Activated T-helper 1 cell treated with anti-CD3 and anti-CD28 coated beads, Interleukin-12 subunit alpha, Interleukin-12 subunit beta, Interleukin-2, Interleukin-4 antibody, amounts not matched to agents 30 ng/mL and 10 ng/mL and 1 ng/mL, durations not matched to agents 14 hours and 24 hours and 36 hours (primary cell): ENCODE results near the gene RMDN3. TPM values are rescaled to one million over a fixed set of nuclear protein-coding genes. Genes with fewer than 3 reads are reported as not detected.
A peak's percentile ranks its signal among the peaks of the same experiment; 100 is the strongest.

Experiments
- DNase-seq: peaks from one replicate; pipeline ENCODE4 v3.0.0; 2021; ENCODE audit warnings: low spot score
- H3K27ac Mint-ChIP-seq: one replicate; pipeline ENCODE4 v1.8.0; 2021; ENCODE audit warnings: mild to moderate bottlenecking, mixed read lengths
- H3K27me3 Mint-ChIP-seq: one replicate; pipeline ENCODE4 v1.8.0; 2022; ENCODE audit warnings: mild to moderate bottlenecking, moderate library complexity, mixed read lengths; ENCODE audit not compliant: insufficient read depth
- H3K36me3 Mint-ChIP-seq: one replicate; pipeline ENCODE4 v1.8.0; 2021; ENCODE audit warnings: low read depth, mixed read lengths
- H3K4me1 Mint-ChIP-seq: one replicate; pipeline ENCODE4 v1.8.0; 2021; ENCODE audit warnings: low read depth, mixed read lengths
- H3K4me3 Mint-ChIP-seq: one replicate; pipeline ENCODE4 v1.8.0; 2021; ENCODE audit warnings: mild to moderate bottlenecking, moderate library complexity, mixed read lengths
- H3K9me3 Mint-ChIP-seq: one replicate; pipeline ENCODE4 v1.8.0; 2021; ENCODE audit warnings: mixed read lengths
- intact Hi-C: fragments of 100-400 bp; cut with micrococcal nuclease; formaldehyde crosslinking; loops from one replicate; pipeline ENCODE4 v1.15.1; 2024
- total RNA-seq: library from RNA; stranded (reverse); gene quantifications from 2 replicates; pipeline ENCODE4 v1.2.3, GENCODE V29; 2022

RMDN3 gene
- total RNA-seq, 1 donor from 2014 or later = 39.0 TPM

- no peak overlapping the region for H3K4me3 Mint-ChIP-seq
- H3K4me1 Mint-ChIP-seq = peaks cover 5% of the 10 kb centered on the region
- H3K27ac Mint-ChIP-seq = no peak overlapping the region
- no peaks in the 10 kb centered on the region for H3K9me3 Mint-ChIP-seq
- no peaks in the 10 kb centered on the region for H3K27me3 Mint-ChIP-seq
- no peak for DNase-seq
- H3K36me3 Mint-ChIP-seq = peaks cover 32% of the 10 kb centered on the region
- intact Hi-C loops = no loop called here
Measured at GRCh38 chr15:40731034-40731433, 24.0 kb downstream of the RMDN3 start.

GRCh38 chr15:40723919-40724318, 31.1 kb downstream of the RMDN3 start:
- H3K27me3 Mint-ChIP-seq = no peaks in the 10 kb centered on the region
- DNase-seq = no peak
- H3K4me1 Mint-ChIP-seq = peaks cover 29% of the 10 kb centered on the region
- no peak overlapping the region for H3K27ac Mint-ChIP-seq
- H3K9me3 Mint-ChIP-seq = no peaks in the 10 kb centered on the region
- intact Hi-C loops = loop anchor here (1.0 kb wide), 1 partner anchor 20 kb away; no protein-coding TSS in a partner anchor
- peaks cover 24% of the 10 kb centered on the region for H3K36me3 Mint-ChIP-seq
- H3K4me3 Mint-ChIP-seq = no peak overlapping the region

GRCh38 chr15:40722934-40723333, 32.1 kb downstream of the RMDN3 start:
- H3K4me1 Mint-ChIP-seq = peaks cover 24% of the 10 kb centered on the region
- no peak overlapping the region for H3K4me3 Mint-ChIP-seq
- H3K9me3 Mint-ChIP-seq = no peaks in the 10 kb centered on the region
- intact Hi-C loops = loop anchor here (1.0 kb wide), 1 partner anchor 21 kb away; no protein-coding TSS in a partner anchor
- H3K27ac Mint-ChIP-seq = no peak overlapping the region
- no peaks in the 10 kb centered on the region for H3K27me3 Mint-ChIP-seq
- no peak for DNase-seq
- H3K36me3 Mint-ChIP-seq = peaks cover 22% of the 10 kb centered on the region

GRCh38 chr15:40722354-40722753, 32.7 kb downstream of the RMDN3 start:
- Mint-ChIP-seq H3K9me3 (no peaks in the 10 kb centered on the region), H3K27me3 (no peaks in the 10 kb centered on the region), H3K4me3 (no peak overlapping the region), H3K27ac (peak overlapping the region; percentile 42), H3K36me3 (peaks cover 26% of the 10 kb centered on the region), H3K4me1 (peaks cover 24% of the 10 kb centered on the region)
- DNase-seq = no peak
- intact Hi-C loops = no loop called here

- Mint-ChIP-seq H3K27me3 (no peaks in the 10 kb centered on the region), H3K4me3 (no peak overlapping the region), H3K4me1 (peaks cover 24% of the 10 kb centered on the region), H3K36me3 (peaks cover 28% of the 10 kb centered on the region), H3K27ac (no peak overlapping the region), H3K9me3 (no peaks in the 10 kb centered on the region)
- DNase-seq = no peak
- intact Hi-C loops = no loop called here
Measured at GRCh38 chr15:40721701-40722100, 33.4 kb downstream of the RMDN3 start.

- Mint-ChIP-seq H3K27ac (no peak overlapping the region), H3K36me3 (peaks cover 31% of the 10 kb centered on the region), H3K4me3 (no peak overlapping the region), H3K9me3 (no peaks in the 10 kb centered on the region), H3K4me1 (no peaks in the 10 kb centered on the region), H3K27me3 (no peaks in the 10 kb centered on the region)
- no peak for DNase-seq
- intact Hi-C loops = no loop called here
Measured at GRCh38 chr15:40716165-40716564, 38.9 kb downstream of the RMDN3 start.

GRCh38 chr15:40714144-40714543, 40.9 kb downstream of the RMDN3 start:
- intact Hi-C loops = no loop called here
- H3K36me3 Mint-ChIP-seq = peaks cover 36% of the 10 kb centered on the region
- no peaks in the 10 kb centered on the region for H3K9me3 Mint-ChIP-seq

GRCh38 chr15:40706121-40706520, 48.9 kb downstream of the RMDN3 start:
- Mint-ChIP-seq H3K4me3 (no peak overlapping the region), H3K27me3 (no peaks in the 10 kb centered on the region), H3K27ac (no peak overlapping the region), H3K36me3 (peaks cover 26% of the 10 kb centered on the region), H3K4me1 (peaks cover 8% of the 10 kb centered on the region), H3K9me3 (no peaks in the 10 kb centered on the region)
- intact Hi-C loops = no loop called here
- no peak for DNase-seq

More at GRCh38 chr15:40714144-40714543, 40.9 kb downstream of the RMDN3 start:
- DNase-seq = no peak
- no peak overlapping the region for H3K27ac Mint-ChIP-seq
- no peaks in the 10 kb centered on the region for H3K4me1 Mint-ChIP-seq
- H3K4me3 Mint-ChIP-seq = no peak overlapping the region
- H3K27me3 Mint-ChIP-seq = no peaks in the 10 kb centered on the region

- intact Hi-C loops = loop anchor here (1.0 to 2.0 kb wide), 2 partner anchors 80 to 193 kb away; partner anchors contain the start of gene VPS18
- Mint-ChIP-seq H3K27ac (peak overlapping the region; percentile 18), H3K4me1 (peaks cover 36% of the 10 kb centered on the region)
Measured at GRCh38 chr15:40702077-40702476, 53.0 kb downstream of the RMDN3 start.

GRCh38 chr15:40697916-40698315, 57.1 kb downstream of the RMDN3 start:
- no peaks in the 10 kb centered on the region for H3K9me3 Mint-ChIP-seq
- peak overlapping the region; percentile 44 for H3K4me3 Mint-ChIP-seq
- no peak for DNase-seq
- intact Hi-C loops = no loop called here
- peaks cover 26% of the 10 kb centered on the region for H3K36me3 Mint-ChIP-seq
- peaks cover 54% of the 10 kb centered on the region for H3K4me1 Mint-ChIP-seq
- H3K27me3 Mint-ChIP-seq = no peaks in the 10 kb centered on the region
- peak overlapping the region; percentile 18 for H3K27ac Mint-ChIP-seq

More at GRCh38 chr15:40702077-40702476, 53.0 kb downstream of the RMDN3 start:
- no peak for DNase-seq
- Mint-ChIP-seq H3K9me3 (no peaks in the 10 kb centered on the region), H3K4me3 (no peak overlapping the region), H3K27me3 (no peaks in the 10 kb centered on the region), H3K36me3 (peaks cover 19% of the 10 kb centered on the region)

- H3K9me3 Mint-ChIP-seq = no peaks in the 10 kb centered on the region
- intact Hi-C loops = no loop called here
- H3K4me3 Mint-ChIP-seq = peak overlapping the region; percentile 96
- no peak for DNase-seq
- peaks cover 24% of the 10 kb centered on the region for H3K36me3 Mint-ChIP-seq
- peak overlapping the region; percentile 91 for H3K27ac Mint-ChIP-seq
- no peaks in the 10 kb centered on the region for H3K27me3 Mint-ChIP-seq
- H3K4me1 Mint-ChIP-seq = peaks cover 49% of the 10 kb centered on the region
Measured at GRCh38 chr15:40696228-40696627, 58.8 kb downstream of the RMDN3 start.

- H3K27ac Mint-ChIP-seq = peak overlapping the region; percentile 91
- peaks cover 23% of the 10 kb centered on the region for H3K36me3 Mint-ChIP-seq
- intact Hi-C loops = loop anchor here (1.0 to 2.0 kb wide), 4 partner anchors 60 to 199 kb away; partner anchors contain the start of genes GCHFR, KNL1, RMDN3 and VPS18
- H3K4me1 Mint-ChIP-seq = peaks cover 47% of the 10 kb centered on the region
- no peaks in the 10 kb centered on the region for H3K27me3 Mint-ChIP-seq
- DNase-seq = no peak
- peak overlapping the region; percentile 96 for H3K4me3 Mint-ChIP-seq
- H3K9me3 Mint-ChIP-seq = no peaks in the 10 kb centered on the region
Measured at GRCh38 chr15:40695469-40695890, 59.6 kb downstream of the RMDN3 start.

GRCh38 chr15:40694688-40695468, 60.2 kb downstream of the RMDN3 start, which contains the start of gene RAD51:
RAD51 (plus strand) TSS chr15:40695174; CDS start chr15:40698759, 3,585 bp downstream.
- intact Hi-C loops = loop anchor here (1.0 to 2.0 kb wide), 8 partner anchors 16 to 199 kb away; partner anchors contain the start of genes DNAJC17, GCHFR, KNL1 and RMDN3
- Mint-ChIP-seq H3K9me3 (no peaks in the 10 kb centered on the region), H3K27me3 (no peaks in the 10 kb centered on the region), H3K27ac (peak within 1 kb of the TSS; percentile 91), H3K36me3 (peaks cover 22% of the 10 kb centered on the region), H3K4me3 (peak within 1 kb of the TSS; percentile 96), H3K4me1 (peaks cover 41% of the 10 kb centered on the region)
- DNase-seq = peak; percentile 91
